GM18870 (cell line): ENCODE measurements around the gene MYOF.
A peak's percentile ranks its signal among the peaks of the same experiment; 100 is the strongest.

Experiments
- ATAC-seq: cut with Tn5 transposase; IDR thresholded peaks from one replicate; pipeline ENCODE4 v1.9.1; 2021; ENCODE audit warnings: moderate library complexity; ENCODE audit not compliant: unreplicated experiment

The MYOF gene

DNA sequence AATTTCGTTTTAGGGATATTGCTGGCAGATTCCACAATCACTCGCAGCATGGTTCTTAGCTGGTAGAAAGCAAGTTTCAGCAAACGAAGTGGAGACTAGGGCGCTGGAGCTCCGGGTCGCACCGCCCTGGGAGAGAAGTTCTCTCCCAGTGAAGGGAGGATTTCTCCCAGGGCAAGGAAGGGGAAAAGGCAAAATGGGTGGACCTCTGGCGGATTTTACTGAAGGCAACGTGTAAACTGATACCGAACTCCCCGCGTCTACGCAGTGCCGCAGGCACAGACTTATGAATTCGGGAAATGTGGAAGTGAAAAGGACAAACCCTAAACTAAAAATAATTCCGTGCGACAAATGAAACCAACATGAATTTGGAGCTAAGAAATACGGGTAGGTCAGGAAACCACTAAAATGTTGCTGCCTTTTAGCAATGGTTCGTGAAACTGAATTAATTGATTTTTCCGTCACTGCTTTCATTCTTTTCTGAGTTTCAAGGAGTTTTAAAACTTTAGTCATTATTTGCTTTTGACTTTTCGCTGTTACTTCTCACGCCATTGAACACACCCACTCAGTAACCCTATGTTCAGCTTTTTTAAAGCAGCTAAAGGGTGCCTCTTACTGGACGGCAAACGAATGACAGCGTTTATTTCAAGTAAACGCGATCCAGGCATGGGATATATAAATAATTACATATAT, at the start of gene MYOF:
Gene MYOF, minus strand, starts transcription at position 190 of the 690 bp plus-strand sequence. Its CDS starts 140 bp downstream, at position 50.
- ATAC-seq = peak; percentile 69

GRCh38 chr10:93518531-93518930, 36.4 kb upstream of the MYOF start:
- ATAC-seq = no peak

DNA sequence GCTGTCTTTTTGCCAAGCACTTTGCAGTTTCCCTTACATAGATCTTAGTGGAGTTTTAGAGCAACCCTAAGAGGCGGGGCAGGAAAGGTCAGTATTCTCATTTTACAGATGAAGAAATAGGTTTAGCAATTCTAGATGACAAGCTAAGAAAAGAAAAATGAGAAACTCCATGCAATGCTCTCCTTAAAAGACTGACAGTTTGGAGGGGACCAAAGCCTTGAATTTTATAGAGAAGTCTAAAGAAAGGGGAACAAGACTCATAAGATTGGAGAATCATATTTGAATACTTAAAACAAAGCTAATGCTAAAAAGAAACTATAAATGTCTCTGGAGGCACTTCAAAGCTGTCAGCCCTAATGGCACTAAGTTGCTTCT, 33.9 kb upstream of the MYOF start:
- ATAC-seq = no peak

- no peak for ATAC-seq
Observed at GRCh38 chr10:93515071-93516005, 33.2 kb upstream of the MYOF start.

DNA sequence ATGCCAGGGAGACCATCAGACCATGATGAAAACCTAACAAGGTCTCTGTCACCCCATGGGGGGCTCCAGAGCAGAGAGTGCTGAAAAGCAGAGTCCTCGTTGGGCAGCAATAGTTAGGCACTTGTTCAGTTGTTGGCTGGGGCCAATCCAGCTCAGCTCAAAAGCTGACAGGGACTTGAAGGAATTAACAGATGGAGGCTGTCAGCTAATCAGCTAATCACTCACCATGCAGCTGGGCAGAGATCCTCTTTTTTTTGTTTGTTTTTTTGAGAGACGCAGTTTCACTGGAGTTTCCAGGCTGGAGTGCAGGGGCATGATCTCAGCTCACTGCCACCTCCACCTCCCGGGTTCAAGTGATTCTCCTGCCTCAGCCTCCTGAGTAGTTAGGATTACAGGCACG, 32.4 kb upstream of the MYOF start:
- no peak for ATAC-seq

DNA sequence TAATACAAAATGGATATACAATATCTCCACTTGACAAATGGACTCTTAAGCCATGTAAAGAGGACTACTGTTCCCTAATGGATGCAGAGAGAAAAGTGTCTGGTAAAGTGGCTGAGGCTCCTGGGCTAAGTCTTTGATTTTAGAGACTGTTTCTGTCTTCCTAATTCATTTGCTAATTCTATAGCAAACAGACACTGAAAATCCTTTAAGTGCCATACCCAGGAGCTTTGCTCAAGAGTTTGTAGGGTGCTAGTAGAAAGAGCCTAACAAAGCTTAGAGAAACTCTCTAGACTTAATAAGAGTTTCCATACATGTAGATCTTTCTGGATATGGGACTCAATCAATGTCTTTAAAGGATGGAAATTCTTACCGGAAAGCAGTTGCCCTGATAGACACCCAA, 31.0 kb upstream of the MYOF start:
- no peak for ATAC-seq

DNA sequence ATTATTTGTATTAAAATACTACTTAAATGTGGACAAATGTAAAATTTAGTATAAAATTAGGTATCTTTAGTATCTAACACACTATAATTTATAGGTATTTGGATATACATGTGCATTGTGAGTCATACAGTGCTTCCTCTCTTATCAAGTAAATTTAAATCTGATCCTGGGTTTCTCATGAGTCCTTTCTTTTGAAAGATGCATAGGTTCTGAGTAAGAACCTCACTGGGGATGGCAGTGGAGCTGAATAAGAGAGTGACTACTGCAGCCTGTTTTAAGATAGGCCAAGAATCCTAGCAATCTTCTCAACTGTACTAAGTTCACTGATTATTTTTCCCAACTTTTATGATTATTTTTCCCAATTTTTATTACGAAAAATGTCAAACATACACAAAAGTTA, 30.4 kb upstream of the MYOF start:
- ATAC-seq = no peak

GRCh38 chr10:93509816-93510215, 27.7 kb upstream of the MYOF start:
- no peak for ATAC-seq

DNA sequence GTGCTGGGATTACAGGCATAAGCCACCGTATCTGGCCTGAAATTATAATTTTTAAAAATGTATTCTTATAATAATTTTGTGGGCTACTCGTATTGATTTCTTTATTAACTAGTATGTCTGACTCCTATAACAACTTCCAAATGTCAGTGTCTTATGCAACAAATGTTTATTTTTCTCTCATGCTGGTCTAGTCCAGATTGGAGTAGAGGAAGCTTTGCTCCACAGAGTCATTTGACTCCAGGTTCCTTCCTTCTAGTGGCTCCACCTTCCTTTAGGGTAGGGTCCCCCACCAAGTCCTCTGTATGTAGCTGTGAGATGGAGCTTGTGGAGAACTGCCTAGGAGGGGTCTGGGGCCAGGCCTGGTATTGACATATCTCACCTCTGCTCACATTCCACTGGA, 22.9 kb upstream of the MYOF start:
- no peak for ATAC-seq

DNA sequence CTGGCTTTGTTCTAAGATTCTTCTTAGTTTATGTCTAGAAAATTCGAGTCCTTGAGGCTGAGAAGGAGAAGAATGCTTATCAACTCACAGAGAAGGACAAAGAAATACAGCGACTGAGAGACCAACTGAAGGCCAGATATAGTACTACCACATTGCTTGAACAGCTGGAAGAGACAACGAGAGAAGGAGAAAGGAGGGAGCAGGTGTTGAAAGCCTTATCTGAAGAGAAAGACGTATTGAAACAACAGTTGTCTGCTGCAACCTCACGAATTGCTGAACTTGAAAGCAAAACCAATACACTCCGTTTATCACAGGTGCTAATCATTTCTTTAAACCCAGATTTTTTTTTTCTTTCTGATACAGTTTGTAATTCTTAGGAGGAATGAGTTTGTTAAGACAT, 20.9 kb upstream of the MYOF start:
- ATAC-seq = peak; percentile 61

GRCh38 chr10:93501650-93502049, 19.5 kb upstream of the MYOF start:
- ATAC-seq = no peak

DNA sequence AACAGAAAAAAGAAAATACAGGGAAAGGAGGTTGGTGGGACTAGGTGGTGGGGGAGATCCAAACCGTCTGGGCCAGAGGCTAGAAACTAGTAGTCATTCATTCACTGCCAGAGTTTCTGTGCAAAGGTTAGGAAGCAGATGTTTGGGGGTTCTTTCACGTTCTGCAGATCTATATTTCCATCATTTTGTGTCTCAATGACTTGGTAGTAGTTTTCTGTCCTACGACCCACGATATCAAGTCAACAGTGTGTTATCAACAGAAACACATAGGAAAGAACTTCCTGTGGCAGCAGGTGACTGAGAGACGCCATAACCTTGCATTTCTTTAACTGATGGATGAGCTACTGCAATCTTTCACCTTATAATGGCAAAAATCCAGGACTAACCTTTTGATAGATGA, 16.0 kb upstream of the MYOF start:
- ATAC-seq = no peak

DNA sequence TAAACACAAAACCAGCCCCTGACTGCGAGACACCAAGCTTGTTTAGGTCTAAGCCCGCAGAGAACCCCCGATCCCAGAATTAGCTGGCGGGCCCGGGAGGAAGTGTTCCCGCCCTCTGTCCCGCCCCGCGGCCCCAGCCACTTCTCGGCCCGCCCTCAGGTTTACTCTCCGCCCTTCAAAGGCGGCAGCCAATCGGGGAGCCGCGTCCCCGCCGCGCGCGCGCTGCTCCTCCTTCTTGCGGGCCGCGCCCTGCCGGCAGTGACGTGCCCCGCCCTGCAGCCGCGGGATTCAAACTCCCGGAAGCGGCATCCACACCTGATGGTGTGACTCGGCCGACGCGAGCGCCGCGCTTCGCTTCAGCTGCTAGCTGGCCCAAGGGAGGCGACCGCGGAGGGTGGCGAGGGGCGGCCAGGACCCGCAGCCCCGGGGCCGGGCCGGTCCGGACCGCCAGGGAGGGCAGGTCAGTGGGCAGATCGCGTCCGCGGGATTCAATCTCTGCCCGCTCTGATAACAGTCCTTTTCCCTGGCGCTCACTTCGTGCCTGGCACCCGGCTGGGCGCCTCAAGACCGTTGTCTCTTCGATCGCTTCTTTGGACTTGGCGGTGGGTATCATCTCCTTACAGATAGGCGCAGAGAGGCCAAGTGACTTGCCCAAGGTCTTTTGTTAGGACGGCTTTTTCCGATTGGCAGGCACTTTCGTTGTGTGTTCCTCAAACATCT, 14.3 kb upstream of the MYOF start, which contains the start of gene CEP55:
Gene CEP55, plus strand, starts transcription at position 291 of the 720 bp plus-strand sequence. CDS start 3,440 bp downstream, outside the sequence.
- peak; percentile 94 for ATAC-seq

DNA sequence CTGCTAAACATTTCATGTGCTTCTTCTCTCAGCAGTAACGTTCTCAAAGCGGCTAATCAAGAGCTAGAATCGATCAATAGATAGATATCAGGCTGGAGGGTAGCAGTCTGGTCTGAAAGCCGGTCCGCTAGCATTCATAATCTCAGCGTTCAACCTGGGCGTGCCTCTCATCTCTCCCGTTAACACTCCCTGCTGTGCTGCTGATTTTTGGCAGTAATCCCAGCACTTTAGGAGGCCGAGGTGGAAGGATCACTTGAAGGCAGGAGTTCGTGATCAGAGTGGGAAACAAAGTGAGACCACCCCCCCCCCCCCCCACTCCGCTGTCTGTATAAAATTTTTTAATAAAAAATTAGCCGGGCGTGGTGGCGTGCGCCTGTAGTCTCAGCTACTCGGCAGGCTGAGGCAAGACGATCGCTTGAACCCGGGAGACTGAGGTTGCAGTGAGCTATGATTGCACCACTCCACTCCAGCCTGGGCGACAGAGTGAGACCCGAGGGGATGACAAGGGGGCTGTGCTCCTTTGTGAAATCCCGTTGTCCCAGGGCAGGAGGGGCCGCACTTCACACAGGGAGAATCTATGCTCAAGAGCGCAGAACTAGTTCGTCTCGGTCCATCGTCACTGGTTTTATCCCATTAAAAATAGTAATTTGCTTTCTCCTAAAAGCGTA, 13.7 kb upstream of the MYOF start:
- ATAC-seq = peak; percentile 26

DNA sequence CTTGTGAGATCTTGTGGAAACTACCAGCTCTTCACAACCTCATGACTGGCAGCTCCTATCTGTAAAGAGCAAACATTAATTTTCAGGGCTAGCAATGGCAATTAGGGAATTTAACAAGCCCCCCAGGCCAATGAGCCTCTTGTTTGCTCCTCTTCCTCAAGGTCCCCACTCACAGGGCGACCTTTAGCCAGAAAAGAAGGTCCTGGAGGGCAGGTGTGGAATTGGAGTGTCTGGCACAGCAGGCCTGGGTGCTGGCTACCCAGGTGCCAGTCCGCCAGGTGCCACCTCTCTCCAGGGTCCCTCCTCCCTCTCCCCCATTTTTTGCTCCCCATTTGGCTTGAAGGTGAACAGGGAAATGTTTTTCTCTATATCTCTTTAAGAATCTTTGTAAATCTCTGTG, 12.4 kb upstream of the MYOF start:
- ATAC-seq = no peak

GRCh38 chr10:93493162-93493561, 11.0 kb upstream of the MYOF start:
- no peak for ATAC-seq

DNA sequence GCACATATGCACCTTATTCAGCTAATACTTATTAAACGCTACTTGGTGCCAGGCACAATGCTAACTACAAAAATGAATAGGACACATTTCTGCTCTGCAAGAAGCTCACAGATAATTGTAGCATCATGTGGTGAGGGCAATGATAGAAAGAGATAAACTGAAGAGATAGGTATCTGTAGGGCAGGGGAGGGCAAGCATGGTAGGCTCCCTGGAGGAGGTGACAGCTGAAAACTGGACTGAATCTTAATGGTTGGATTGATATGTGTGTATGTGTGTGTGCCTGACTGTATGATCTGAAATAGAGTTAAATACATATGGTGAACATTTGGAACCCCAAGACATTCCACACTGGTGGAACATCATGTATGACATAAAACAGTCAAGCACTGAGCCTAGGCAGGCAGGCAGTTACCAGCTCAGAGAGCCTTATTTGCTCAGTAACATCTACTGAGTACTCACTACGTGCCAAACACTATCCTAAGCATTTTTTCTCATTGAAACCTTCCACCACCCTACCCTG, 9.5 kb upstream of the MYOF start:
- ATAC-seq = no peak

GRCh38 chr10:93488956-93489528, 6.9 kb upstream of the MYOF start:
- no peak for ATAC-seq

DNA sequence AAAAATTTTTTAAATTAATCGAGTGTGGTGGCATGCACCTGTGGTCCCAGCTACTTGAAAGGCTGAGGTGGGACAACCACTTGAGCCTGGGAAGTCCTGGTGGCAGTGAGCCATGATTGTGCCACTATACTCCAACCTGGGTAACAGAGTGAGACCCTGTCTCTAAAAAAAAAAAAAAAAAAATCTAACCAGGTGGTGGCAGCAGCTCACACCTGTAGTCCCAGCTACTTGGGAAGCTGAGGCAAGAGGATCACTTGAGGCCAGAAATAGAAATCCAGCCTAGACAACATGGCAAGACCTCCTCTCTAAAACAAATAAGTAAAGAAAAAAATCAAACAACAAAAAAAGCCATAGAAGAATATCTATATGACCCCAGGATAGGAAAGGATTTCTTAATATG, 3.6 kb upstream of the MYOF start:
- ATAC-seq = no peak

- no peak for ATAC-seq
Observed at GRCh38 chr10:93481637-93482144, 443 bp downstream of the MYOF start.
